Activated gamma-delta T cell treated with anti-CD3 and anti-CD28 coated beads, Interleukin-2, amount 50 U/mL, for 16 hours (primary cell): ENCODE results near the gene SPTSSA.
"Not testable (repeated sequence)": the region's sequence is repeated elsewhere in the genome, so short reads cannot be mapped to it uniquely, and the experiment has no call there.

Experiments
- DNase-seq: peaks from one replicate; pipeline ENCODE4 v3.0.0-alpha.2; 2020; ENCODE audit warnings: low read depth

The SPTSSA gene

DNA sequence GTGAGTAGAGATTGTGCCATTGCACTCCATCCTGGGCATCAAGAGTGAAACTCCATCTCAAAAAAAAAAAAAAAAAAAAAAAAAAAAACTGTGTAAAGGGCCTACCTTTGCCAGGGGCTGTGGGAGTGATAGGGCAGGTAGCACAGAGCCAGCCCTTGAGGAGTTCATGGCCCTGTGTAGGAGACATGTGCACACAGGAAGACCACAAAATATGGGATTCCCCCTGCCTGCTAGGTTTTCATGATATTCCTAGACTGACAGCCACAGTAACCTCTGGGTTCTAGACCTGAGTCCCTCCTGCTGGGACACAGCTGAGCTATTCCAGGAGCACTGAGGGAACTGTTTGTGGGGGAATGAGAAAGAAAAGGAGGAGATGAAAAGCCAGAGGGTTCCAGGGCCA lies 8.3 kb upstream of the SPTSSA start:
- DNase-seq = no peak

DNA sequence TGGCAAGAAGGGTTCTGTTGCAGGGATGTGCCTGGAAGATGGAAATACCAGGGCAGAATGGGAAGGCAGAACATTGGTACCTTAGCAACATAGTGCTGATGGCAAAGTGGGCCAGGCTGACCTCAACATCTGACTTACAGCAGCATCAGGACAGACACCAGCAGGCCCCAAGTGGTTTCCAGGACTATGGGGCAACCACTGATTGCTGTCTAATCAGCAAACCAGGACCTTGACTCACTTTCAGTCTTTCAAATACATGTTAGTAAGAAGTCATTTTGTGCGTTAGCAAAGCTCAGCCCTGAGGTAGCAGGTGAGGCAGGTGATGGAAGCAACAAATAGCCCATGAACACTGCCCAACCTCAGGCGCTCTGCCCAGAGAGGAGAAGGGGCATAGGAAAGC lies 4.7 kb upstream of the SPTSSA start:
- no peak for DNase-seq

DNA sequence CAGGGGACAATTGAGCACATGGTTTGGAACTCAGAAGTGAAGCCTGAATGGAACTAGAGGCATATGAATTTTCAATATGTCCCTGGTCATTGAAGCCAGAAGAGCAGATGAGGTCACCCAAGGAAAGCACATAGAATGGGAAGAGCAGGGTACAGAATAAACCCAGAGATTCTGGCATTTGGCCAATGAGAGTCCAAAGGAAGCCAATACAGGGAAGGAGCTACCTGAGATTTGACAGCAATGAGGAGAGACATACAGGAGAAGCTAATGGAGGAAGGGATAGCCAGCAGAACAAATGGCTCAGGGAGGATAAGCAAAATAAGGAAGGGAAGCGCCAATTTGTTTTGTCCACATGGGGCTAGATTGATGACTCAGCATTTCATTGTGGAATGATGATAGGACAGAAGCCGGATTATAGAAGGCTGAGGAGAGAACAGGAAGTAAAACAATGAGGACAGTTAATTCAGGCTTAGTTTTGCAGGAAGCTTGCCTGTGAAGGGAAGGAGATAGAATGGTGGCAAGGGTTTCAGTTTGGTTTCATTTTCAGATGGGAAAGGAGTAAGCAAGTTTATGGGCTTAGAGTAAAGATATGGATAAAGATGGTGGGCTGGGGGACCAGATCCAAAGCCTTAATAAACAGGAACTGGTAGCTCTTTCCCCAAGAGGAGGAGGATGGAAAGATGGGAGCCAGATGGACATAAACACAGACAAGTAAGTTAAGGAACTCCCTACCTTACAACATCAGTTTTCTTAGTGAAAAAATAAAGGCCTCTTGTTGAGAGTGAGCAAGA lies 3.2 kb upstream of the SPTSSA start:
- DNase-seq = no peak

DNA sequence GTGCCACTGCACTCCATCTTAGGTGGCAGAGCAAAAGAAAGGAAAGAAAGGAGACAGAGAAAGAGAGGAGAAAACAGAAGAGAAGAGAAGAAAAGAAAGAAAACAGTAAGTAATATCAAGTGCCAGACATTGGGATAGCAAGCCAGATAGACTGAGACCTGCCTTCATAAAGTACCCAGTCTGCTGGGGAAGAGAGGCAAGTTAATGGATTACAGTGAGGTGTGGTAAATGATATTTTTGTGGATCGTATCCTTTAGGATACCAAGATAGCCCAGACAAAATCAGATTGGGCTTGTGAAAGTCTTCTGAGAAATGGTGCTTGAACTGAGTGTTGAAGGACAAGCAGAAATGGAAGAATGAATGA lies 1.5 kb upstream of the SPTSSA start:
- no peak for DNase-seq

DNA sequence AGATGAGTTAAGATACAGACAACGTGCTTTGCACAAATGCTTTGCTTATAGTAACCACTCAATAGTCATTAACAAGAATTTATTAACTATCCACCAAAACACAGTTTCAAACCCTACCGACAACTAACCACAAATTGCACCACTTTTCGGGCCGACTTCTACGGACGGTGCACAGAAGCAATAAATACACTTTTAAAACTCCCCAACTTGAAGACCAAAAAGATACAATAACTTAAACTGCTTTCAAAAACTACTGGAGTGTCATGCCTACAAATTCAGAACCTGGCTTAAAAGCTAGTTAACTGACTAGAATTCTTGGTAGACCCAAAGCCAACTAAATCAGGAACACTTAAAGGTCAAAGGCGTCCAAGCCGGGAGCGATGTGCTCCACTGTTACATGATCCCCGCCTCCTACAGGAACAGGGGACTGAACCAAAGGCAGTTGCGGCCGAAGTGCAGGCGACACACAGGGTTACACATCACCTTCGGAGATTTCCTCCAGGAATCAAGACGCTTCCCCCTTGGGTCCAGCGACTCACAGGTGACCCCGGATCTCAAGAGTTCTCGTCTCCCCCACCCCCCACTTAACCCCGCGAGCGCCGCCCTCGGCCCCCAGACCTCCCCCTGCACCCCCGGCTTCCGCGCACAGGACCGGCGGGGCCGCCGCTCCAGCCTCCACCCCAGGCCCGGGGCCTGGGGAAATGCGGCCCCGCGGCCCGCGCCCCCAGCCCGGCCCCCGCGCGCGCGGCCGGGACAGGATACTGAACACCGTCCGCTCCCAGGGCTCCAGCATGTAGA lies 507 bp downstream of the SPTSSA start:
- no peak for DNase-seq

DNA sequence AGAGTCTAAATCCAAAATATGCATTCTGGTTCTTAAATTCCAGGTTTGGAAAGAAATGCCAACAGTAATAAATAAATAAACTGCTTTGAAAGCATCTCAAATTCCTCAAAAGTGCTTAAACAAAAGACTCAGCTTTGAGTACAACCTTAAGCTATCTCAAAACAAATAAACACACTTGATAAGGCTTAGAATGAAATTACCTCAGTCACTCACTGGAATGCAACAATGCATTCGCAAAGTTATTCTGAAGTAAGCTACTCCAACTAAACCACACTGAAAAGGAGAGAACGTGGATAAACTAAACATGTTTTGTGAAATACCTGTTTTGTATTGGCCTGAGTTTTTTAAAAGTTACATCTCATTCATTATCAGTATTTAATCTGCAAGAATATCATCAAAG lies 1.2 kb downstream of the SPTSSA start:
- DNase-seq = no peak

DNA sequence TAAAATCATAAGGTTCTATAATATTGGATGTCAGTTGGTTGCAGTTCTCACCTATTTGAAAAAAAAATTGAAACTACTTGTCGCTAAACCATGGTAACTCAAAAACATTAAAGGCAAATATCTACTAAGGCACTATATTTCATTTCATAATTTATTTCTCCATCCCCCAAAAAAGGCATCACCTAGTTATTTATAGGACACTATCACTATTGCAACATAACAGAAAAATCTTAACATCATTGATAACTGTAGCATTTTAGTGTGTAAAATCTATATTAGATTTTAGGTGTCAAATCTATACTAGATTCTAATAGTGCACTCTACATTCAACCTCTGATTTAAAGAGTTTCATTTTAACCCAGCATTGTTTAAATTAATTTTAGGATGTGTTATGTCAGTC lies 1.7 kb downstream of the SPTSSA start:
- DNase-seq = no peak

DNA sequence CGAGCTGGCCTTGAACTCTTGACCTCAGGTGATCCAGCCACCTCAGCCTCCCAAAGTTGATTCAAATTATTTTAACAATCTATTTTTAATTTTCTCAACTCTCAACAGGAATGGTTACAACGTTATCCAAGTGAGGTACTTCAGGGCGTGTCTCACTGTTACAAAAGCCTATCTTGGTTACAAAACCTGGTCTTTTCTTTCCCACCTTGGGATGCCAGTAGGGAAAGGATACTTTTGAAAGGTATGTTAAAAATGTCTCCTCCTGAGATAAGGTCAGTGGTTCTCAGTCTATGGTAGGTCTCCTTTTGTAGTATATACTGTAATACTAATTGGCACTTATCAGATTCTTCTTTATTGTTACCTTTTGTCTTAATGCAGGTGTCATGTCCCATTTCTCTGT lies 4.9 kb downstream of the SPTSSA start:
- DNase-seq = no peak

DNA sequence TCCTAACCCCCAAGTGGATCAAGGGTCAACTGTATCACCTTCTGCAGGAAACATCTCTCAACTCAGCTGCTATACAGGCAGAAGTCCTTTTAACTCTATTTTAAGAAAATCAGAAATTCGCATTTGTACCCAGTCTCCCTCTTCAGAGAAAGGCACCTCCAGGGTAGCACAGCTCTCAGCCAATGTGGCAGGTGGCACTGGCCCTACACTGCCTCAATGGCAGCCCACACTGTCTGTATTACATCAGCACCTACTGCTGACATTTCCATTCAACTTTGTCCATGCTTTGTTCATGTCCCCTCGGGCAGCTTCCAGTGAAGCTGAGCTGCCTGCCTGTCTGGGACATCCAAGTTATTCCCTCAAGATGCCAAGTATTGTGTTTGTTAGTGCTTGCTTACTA lies 8.8 kb downstream of the SPTSSA start:
- no peak for DNase-seq

DNA sequence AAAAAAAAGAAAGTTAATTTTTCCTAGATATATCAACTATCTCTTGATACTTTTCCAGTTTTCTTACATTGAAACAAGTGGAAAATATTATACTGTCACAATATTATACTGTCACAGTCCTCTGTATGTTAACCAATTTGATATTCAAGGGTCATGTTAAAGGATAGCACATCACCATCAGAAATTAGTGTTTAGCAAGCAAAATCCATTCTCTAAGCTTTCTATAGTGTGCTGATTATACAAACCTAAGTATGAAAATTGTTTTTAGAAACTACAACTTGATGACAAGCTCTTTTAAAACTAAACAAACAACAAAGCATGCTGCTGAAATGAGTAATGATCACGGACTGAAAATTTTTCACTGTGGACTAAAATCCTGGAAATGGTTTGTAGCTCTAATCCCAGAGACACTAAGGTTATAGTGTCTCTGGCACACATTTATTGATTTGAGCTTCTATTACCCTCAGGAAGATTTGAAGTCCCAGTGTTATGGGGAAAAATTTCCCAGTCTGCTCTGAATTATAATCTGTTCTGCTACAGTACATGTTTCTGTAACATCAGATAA lies 9.7 kb downstream of the SPTSSA start:
- no peak for DNase-seq

DNA sequence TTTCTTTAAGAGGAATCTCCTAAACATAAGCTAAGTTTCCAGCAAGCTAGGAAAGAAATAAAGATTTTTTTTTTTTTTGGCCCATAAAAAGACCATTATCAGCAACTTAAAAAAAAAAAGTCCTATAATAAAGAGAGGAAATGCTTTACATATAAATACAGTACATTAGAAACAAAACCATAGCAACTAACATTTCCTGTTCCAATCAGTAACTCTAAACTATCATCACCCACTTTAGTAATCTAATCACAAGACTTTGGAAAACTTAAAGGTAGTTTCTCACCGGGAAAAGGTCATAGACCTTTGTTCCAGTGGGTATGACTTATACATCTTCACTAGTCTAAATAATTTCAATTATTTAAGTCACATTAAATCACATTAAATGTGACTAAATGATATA lies 11.1 kb downstream of the SPTSSA start:
- DNase-seq = no peak

DNA sequence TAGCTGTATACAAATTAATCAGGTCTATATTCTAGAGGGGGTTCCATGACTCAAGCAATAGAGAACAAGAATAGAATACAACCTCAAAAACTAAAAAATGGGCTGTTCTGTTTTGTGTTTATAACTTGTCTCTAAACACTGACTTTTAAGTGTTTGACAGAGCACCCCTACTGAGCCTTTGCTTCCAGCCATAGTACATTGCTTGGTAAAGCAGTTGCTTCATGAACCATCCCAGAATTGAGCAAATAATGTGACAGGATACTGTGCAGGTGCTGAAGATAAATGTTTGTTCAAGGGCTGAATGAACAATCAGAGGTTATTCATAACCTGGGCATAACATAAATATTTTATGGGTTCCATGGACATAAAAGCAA lies 11.5 kb downstream of the SPTSSA start:
- DNase-seq = no peak

DNA sequence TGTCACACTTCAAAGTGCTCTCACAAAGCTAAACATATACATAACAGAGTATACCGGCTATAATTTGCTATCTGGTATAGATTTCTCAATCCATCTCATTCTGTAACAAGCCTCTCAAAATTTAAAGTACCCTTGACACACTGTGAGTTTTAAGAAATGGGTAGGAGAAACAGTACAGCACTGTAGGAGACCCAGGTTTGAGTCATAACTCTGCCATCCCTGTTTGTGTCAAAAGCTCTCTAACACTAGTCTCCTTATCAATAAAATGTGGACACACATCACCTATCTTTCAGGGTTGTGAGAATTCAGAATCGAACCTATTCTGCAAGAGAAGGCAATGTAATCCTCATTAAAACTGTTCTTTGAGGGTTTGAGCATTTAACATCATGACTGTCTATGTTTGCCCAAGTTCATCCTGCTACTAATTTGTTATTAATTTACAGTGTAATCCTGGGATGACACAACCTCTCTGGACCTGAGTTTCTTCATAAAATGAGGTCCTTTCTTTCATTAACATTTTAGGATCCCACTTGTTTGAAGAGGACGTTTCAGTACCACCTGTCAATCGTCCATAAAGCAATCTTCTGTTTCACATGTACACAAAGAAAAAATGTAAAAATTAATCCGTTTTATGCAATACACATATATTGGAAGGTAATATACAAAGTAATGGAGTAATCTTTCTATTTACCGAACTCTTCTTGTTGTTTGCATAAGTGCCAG lies 12.1 kb downstream of the SPTSSA start:
- DNase-seq = no peak

DNA sequence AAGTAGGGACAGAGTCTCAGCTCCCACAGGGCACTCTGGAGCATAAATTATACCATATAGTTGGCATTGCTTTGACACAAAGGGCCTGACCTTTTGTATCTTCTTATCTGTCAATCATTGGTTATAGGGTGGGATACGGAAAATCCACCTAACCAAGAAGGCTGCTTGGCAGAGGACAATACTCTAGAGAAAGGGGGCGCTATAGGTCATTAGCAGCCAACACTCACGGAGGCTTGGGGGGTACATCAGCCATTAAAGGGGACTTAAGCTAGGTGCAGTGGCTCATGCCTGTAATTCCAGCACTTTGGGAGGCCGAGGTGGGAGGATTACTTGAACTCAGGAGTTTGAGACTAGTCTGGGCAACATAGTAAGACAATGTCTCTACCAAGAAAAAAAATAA lies 22.9 kb downstream of the SPTSSA start:
- DNase-seq = no peak

DNA sequence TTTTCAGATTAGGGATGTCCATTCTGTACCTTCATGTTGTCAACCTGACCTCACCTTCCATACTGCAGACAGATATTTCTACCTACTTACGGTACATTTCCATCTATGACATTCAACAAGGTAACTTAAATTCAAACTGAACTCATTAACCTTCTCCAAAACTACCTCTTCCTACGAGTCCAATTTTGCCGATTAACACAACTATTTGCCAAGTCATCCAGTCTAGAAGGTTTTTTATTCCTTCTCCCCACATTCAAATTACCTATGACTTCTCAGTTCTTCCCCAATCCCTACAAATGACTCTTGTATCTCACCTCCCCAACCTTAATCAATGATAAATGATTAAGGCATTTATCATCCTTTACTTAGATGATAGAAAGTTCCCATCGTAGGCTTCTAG lies 23.6 kb downstream of the SPTSSA start:
- DNase-seq = no peak

DNA sequence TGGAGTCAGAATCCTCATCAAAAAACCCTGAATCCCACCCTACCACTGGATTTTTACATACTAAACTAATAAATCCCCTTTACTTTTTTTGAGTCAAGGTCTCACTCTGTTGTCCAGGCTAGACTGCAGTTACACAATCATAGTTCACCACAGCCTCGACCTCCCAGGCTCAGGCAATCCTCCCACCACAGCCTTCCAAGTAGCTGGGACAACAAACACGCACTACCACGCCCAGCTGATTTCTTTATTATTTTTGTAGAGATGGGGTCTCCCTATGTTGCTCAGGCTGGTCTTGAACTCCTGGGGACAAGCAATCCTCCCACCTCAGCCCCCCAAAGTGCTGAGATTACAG lies 24.3 kb downstream of the SPTSSA start:
- DNase-seq = no peak

DNA sequence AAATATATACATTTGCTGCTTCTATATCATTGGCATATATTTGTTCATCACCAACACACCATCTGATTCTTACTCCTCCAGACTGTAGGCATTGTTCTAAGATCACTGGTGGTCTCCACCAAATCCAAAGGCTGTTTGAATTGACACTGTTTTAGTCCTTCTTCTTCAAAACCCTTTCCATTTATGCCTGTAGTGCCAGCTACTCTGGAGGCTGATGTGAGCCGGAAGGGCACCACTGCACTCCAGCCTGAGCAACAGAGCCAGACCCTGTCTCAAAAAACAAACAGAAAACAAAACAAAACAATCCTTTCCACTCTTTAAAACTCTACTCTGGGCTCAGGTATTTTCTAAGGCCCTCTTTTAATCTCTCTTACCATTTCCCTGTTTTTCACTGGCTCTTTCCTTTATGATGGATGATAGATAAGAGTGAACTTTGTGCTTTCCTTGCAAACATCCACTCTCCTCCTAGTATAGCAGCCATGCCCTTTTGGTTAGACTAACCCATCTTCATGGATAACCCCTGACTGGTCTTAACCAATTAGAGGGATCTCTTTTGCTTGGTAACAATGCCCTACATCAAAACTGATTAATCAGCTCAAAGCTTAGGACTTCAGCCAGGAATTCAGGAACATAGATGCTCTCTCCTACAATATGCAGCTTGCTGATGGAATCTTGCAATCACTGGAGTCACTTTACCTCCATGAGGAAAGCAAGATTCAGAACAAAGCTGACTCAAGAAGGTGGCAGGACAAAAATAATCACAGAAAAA lies 24.9 kb downstream of the SPTSSA start:
- no peak for DNase-seq

DNA sequence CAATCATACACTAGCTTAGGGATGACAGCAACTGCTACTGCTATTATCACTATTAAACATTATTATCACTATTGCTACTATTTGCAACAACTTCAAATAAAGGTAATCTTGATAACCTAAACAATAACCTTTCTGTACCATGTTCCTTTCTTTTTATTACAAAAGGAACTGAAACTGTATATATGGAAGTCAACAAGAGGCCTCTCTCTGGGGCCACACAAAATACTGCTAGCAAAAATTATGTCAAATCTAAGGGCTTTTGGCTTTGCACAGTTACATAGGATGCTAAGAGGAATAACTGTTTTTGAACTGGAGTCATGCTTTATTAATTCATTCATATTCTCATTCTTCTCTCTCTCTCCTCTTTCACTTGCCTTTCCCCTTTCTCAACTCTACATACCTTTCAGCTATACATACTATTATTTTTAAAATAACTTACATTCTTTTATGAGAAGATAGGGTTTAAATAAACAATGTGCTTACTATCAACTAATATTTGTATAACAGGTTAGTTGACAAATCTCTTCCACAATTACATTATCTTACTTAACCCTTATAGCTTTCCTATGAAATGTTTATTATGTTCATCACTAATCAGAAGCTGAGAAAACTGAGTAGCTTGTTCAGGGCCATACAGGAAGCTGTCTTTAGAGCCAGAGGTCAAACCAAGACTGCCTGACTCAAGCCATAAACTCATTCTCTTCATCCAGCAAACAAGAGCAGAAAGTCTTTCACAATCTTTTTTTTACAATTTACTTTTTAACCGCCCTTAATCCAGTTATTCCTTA lies 25.7 kb downstream of the SPTSSA start:
- DNase-seq = no peak

DNA sequence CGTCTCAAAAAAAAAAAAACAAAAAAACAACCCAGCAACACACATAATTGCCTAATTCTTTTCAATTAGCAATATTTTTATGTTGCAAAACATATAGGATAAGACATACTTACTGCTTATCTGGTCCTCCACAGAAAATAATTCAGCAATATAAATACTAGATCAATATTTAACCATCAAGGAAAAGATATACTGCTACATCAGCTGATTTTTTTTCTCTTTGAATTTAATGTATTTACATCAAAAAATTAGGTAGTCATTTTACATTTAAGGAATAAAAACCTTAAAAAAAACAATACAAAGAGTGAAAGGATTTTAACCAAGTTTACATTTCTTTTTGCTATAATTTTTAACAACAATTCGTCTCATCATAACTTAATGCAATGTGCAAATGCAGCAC lies 28.1 kb downstream of the SPTSSA start:
- no peak for DNase-seq

DNA sequence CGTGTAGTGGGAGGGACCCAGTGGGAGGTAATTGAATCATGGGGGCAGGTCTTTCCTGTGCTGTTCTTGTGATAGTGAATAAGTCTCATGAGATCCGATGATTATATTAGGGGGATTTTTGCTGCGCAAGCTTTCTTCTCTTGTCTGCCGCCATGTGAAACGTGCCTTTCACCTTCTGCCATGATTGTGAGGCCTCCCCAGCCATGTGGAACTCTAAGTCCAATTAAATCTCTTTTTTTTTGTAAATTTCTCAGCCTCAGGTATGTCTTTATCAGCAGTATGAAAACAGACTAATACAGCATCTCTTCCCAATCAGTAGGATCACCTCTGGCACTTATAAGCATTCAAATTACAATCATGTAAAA lies 34.0 kb downstream of the SPTSSA start:
- not testable (repeated sequence) for DNase-seq
